ENCODE data around the gene MBD4.
"Not testable (repeated sequence)": the region's sequence is repeated elsewhere in the genome, so short reads cannot be mapped to it uniquely, and the experiment has no call there.

Gene MBD4

DNA sequence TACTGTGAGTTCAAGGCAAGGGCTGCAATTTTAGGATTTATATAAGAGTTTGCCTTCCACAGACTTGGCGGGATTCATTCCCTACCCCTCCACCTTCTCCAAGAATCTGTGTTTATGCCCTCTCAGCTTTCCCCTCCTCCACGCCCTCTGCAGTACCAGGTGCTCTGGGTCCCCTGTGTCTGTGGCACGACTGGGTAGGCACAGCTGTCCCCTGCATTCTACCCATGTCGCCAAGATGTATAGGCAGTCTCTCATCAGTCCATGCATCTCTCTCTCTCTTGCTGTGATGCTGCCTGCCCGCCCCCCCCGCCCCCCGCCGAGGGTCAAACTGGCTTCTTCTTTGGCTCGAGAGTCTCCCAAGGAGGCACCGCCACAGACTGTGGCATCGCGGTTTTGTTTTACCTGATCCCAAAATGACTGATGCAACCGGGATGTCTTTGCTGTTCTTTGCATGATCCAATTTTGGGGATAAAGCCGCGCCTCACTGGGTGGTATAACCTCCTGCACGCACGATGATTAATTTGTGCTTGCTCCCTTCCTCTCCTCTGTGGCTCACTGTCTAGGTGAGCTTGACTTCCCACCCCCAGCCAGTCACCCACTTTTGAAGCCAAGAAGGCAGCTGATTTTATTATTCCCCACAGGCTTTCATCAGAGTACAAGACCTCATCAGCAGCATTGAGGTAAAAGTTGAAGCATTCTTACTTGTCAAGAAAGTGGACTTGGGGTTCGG lies 55.0 kb downstream of the MBD4 start:
- DNase-seq, result no peak

DNA sequence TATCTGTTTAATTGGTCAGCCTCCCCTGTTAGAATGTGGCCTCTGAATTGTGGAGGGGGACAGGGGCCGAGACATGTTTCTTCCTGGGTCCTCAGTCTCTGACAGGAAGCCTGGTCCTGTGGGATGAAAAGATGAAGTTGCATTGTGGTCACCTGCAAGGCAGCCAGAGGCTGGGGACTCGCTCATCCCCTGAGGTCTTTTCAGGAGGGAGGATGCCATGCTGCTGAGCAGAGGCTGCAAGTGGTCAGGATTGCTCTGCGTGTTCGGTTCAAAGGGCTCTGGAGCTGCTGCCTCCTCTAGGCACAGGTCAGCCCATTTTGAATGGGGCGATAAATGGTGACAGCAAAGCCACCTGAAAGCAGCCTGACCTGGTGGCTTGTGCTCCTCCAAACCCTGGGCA lies 55.6 kb downstream of the MBD4 start:
- not testable (repeated sequence) for DNase-seq

DNA sequence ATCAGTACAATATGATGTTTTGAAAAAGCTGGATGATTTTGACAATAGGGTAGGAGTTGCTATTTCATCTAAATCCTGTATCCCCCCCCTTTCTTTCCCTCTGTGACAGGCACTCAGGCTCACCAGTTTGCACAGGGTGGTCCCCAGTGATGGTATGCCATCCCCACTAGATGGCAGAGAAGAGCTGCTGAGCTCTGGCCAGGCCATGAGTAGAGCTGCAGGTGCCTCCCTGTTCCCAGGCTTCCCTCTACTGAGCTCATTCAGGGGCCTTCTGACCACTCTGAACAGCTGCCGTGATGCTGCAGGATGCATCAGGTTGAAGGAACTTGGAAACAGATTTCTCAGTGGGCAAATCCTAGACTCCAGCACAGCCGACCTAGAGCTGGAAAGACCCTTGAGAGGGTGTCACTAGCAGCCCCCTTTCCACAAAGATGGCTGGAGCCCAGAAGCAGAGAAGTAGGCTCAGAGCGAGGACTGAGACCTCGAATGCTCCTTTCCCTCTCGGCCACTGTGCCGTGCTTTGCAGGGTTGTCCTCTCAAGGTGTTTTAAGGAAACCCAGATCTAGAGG lies 56.4 kb downstream of the MBD4 start:
- DNase-seq, result peak in 46 of 56 donors; percentile 2 to 66 (median 24)

DNA sequence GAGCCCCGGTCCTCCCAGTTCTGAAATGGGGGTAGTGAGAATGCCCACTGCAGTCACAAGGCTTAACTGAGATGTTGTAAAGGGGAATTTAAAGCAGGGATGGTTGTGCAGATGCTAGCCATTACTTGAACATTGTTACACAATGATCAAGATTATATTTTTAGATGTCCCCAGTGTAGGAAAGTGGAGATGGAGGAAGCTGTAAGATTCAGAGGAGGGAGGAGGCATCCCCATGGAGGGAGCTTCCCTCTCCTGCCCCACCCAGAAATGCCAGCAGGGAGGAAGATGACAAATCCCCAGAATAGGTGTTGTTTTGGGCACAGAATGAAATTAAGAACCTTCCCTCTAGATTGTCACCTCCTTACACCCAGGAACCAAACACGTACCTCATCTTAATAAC lies 57.4 kb downstream of the MBD4 start:
- DNase-seq, result peak in 5 of 56 donors; percentile 8 to 42 (median 25)
